NCI-H2081 (cell line): ENCODE data around the gene SEC16A.

Source experiments
- DNase-seq, 2 experiments: peaks; one replicate each; lab custom pipeline; 2025; lab: John Stamatoyannopoulos, UW

Gene SEC16A, protein sequence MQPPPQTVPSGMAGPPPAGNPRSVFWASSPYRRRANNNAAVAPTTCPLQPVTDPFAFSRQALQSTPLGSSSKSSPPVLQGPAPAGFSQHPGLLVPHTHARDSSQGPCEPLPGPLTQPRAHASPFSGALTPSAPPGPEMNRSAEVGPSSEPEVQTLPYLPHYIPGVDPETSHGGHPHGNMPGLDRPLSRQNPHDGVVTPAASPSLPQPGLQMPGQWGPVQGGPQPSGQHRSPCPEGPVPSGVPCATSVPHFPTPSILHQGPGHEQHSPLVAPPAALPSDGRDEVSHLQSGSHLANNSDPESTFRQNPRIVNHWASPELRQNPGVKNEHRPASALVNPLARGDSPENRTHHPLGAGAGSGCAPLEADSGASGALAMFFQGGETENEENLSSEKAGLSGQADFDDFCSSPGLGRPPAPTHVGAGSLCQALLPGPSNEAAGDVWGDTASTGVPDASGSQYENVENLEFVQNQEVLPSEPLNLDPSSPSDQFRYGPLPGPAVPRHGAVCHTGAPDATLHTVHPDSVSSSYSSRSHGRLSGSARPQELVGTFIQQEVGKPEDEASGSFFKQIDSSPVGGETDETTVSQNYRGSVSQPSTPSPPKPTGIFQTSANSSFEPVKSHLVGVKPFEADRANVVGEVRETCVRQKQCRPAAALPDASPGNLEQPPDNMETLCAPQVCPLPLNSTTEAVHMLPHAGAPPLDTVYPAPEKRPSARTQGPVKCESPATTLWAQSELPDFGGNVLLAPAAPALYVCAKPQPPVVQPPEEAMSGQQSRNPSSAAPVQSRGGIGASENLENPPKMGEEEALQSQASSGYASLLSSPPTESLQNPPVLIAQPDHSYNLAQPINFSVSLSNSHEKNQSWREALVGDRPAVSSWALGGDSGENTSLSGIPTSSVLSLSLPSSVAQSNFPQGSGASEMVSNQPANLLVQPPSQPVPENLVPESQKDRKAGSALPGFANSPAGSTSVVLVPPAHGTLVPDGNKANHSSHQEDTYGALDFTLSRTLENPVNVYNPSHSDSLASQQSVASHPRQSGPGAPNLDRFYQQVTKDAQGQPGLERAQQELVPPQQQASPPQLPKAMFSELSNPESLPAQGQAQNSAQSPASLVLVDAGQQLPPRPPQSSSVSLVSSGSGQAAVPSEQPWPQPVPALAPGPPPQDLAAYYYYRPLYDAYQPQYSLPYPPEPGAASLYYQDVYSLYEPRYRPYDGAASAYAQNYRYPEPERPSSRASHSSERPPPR (N-terminal part only)

DNA sequence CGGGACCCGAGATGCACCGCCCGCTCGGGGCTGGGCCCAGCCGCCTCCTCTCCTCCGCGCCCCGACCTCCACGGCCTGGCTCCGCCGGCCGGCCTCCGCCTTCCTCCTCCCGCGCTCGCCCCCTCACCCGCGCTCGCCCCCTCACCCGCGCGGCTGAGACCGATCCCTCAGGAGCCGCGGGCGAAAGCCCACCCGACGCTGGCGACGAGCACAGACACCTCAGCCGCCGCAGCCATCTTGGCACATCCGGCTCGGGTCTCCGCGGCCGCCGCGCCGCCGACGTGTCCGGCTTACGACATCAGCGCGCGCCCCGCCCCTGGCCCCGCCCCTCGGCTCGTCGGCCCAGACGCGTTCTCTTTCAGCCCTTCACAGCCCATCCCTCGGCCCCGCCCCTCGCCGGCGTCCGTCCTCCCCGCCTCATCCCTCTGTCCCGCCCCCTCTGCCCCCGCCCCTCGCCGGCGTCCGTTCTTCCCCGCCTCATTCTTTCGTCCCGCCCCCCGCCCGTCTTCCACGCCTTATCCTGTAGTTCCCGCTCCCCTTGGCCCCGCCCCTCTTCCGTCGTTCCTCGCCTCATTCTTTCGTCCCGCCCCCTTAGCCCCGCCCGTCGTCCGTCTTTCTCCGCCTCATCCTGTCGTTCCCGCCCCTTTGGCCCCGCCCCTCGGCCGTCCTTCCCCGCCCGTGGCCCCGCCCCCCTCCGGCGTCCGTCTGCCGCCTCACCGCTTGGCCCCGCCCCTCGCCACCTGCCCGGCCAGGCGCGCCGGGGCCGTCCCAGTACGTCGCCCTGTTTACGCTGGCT lies at the start of gene SEC16A:
Gene SEC16A, minus strand, starts transcription at position 248 of the 796 bp plus-strand sequence. CDS start 5,425 bp downstream, outside the sequence.
- peak; percentile 97 to 99 for DNase-seq

- no peak for DNase-seq
Observed at GRCh38 chr9:136531904-136532798, 49.3 kb upstream of the SEC16A start.

DNA sequence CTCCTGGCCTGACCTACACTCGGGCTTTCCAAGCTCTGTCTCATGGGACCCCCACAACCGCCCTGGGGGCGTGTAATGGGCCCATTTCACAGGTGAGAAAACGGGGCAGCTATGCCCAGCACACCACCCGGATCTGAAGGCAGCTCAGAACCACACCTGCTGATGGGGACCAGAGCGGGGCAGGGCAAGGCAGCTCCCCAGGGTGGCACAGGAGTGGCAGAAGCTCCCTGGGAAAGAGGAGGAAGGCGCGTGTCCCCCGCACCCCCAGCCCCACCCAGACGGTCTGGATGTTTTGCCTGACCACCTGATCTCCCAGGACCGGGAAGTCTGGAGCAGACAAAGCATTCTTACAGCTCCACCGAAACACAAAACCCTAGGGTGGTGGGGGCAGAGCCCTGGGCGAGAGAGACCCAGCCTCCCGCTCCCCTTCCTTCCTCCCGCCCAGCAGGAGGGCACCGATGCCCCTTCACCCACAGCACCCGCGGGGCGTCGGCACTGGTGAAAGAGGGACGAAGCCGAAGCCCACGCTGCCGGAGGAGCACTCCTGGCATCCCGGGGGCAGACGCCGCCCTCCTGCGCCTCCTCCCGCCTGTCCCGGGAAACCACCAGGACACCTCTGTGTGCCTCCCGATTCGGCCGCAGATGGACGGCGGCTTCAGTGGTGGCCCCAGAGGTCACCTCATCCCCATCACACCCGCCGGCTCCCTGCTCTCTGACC lies 48.5 kb upstream of the SEC16A start:
- no peak for DNase-seq

DNA sequence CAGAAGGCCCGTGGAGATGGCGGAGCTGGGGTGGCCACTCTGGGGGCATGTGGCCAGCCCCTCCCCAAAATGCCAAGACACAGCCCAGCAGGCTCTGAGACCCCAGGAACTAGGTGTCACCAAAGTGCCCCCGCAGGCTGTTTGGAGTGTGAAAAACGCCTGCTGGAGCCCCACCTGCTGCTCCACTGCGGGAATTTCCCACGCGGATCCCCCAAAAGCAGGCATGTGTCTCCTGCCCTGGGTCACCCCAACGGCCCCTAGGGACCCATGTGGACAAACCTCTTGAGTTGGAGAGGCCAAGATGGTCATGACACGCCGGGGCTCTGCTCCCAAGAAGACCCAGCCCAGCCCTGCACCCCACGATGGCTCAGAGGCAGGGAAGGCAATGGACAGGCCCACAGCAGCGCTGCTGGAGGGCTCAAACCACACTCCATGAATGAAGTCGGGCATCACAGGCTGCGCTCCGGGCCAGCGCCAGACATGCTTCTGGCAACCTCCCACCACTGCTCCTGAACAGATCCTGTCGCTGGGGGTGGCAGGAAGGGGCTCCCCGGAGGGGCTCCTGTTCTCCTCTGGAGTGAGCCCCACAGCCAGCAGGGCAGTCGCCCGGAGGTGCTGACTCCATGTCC lies 47.7 kb upstream of the SEC16A start:
- DNase-seq = no peak

DNA sequence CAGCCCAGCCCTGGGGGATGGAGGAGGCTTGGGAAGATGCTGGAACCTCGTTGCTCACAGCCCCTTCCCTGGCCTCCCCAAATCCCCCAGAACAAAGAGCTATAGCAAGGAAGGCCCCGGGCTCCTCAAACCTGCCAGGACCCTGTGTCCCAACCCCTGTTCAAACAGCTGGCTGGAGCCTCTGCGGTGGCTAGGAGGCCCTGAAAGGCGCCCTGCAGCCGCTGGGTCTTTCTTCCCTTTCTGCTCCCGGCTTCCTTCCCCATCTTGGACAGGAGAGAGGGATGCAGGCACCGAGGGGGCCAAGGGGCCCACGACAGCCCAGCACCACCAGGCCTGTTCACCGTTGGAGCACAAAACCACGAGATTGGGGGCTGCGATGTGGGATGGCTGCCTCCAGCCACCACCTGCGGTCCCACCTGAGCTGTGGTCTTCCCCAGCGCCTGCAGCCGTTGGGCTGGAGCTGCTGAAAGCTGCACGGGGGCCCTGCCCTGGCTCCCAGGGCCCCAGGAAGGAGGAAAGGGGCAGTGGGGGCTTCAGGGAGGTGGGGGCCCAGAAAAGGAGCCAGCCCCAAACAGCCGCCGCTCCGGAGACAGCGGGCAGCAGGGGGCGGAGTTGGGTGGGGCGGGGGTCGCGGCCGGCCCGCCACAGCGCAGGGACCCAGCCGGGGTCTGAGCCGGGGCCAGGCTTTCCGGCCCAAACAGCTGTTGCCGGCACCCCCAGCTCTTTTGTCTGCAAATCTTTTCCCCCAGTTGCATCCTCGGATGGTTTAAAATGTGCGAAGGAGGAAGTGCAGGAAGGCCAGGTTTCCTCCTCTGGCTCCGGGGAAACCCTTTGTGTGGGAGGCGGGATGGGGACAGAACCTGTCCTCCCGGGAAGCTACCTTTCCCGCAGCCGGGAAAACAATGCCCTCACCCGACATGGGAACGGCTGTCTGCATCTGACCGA lies 46.9 kb upstream of the SEC16A start:
- DNase-seq = no peak

GRCh38 chr9:136528716-136529341 lies 46.0 kb upstream of the SEC16A start:
- no peak for DNase-seq

GRCh38 chr9:136527721-136528710 lies 45.2 kb upstream of the SEC16A start:
- DNase-seq = peak; percentile 50 to 62

GRCh38 chr9:136527131-136527530 lies 44.3 kb upstream of the SEC16A start:
- no peak for DNase-seq

DNA sequence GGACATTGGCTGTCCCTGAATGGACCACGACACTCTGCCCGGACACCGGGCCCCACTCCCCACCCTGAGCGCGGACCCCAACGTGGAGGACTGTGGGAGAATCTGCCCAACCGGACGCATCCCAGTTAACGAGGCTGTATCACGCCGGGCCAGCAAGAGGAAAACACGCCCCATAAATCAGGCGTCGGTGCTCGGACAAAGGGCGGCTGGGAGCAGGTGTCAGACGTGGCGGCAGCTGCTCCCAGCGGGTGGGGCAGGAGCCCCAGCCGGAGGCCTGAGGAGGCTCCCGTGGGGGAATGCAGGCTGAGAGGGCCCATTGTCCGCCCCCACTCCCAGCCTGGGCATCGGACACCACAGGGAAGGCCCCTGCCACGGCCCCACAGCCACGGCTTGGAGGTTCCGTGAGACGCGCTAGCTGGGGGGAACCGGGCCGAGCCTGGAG lies 43.8 kb upstream of the SEC16A start:
- DNase-seq = peak in 1 of 2 experiments; percentile 62

DNA sequence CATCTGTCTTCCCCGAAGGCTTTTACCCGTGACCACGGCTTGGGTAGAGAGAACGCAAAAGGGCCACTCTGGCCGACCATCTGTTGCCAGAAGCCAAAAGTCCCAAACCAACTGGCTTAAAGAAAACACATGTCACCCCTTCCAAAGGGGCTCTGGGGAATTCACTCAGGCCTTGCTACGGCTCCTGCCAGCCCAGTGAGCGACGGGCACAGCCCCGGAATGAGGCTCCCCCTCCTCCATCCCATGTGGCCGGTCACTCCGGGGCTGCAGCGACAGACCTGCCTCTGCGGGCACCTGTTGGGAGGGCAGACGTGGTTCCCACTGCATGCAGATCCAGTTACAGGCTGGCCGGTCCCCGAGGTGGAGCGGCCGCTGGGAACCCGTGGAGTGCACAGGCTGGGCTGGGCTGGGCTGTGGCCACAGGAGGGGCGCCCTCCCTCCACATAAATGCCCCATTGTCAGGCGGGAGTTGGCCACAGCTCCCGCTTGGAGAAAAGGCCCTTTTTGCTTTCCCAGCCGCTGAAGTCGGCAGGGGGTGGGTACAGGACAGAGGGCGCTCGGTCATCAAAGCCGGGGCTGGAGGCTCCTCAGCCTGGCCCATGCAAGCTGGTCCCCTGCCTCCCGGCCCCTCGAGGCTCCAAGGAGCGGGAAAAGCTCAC lies 43.1 kb upstream of the SEC16A start:
- DNase-seq = no peak

DNA sequence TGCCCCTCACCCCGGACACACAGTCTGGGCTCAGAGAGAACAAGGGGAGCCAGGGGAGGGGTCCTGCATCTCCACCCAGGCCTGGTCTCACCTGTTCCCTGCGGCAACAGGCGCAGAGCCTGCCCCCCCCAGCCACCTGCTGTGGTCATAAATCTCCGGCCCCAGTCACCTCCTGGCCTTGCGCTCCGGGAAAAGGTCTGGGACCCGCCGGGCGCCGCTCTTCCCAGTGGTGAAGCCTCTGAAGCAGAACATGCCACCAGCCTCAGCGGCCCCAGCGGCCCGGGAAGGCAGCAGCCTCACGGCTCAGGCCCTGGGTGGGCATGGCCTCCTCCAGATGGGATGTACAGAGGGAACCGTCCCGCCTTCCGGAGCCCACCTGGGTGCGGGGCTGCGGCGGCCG lies 42.4 kb upstream of the SEC16A start:
- DNase-seq = no peak

GRCh38 chr9:136522314-136523237 lies 39.7 kb upstream of the SEC16A start:
- DNase-seq = no peak

- DNase-seq = no peak
Observed at GRCh38 chr9:136521537-136521936, 38.7 kb upstream of the SEC16A start.

DNA sequence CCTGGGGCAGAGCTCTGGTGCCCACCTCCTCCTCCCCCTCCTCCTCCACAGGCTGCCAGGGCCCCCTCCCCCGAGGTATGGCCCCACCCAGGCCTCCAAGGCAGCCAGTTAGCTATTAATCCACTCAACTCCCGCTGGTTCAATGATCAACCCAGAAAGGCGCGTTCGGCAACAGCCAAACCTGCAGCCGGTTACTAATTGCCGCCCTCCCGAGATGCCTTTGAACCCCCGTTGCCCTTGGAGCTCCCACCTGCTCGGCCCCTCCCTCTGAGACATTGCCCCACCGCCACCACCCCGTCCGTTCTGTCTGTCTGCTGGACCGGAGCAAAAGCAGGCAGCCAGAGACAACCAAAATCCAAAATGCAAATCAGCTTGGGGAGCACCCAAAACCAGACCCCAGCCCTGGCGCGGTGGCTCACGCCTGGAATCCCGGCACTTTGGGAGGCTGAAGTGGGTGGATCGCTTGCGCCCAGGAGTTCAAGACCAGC lies 37.3 kb upstream of the SEC16A start:
- DNase-seq = no peak
